ENCODE data around the gene ARHGEF4.

Gene ARHGEF4

DNA sequence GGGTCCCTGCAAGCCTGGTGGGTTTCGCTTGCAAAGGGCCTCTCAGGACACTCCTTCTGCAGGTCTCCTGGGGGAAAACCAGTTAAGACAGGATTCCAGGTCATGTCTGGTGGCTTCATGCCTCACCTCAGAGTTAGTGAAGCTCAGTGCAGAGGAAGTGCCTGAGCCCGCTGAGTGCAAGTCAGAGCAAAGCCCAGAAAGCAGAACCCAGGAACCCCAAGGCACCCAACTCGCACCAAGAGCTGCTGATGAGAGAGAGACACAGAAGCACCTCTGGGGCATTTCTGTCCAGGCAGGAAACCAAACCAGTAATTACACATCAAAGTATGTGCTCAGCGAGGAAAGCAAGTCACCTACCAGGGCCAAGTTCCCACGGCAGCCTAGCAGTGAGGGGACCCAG lies 78.4 kb downstream of the ARHGEF4 start:
- TF ChIP-seq, protein P1, sequence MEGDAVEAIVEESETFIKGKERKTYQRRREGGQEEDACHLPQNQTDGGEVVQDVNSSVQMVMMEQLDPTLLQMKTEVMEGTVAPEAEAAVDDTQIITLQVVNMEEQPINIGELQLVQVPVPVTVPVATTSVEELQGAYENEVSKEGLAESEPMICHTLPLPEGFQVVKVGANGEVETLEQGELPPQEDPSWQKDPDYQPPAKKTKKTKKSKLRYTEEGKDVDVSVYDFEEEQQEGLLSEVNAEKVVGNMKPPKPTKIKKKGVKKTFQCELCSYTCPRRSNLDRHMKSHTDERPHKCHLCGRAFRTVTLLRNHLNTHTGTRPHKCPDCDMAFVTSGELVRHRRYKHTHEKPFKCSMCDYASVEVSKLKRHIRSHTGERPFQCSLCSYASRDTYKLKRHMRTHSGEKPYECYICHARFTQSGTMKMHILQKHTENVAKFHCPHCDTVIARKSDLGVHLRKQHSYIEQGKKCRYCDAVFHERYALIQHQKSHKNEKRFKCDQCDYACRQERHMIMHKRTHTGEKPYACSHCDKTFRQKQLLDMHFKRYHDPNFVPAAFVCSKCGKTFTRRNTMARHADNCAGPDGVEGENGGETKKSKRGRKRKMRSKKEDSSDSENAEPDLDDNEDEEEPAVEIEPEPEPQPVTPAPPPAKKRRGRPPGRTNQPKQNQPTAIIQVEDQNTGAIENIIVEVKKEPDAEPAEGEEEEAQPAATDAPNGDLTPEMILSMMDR (IDR thresholded peaks at IDR 0.05): no peak
- no peaks in the 10 kb centered on the region for H3K9me3 ChIP-seq
- no peak overlapping the region for H3K27ac ChIP-seq
- DNase-seq: no peak
- no peaks in the 10 kb centered on the region for H3K36me3 ChIP-seq
- H3K4me1 ChIP-seq: no peaks in the 10 kb centered on the region
- peaks cover 0 to 47% of the 10 kb centered on the region in 2 donors for H3K27me3 ChIP-seq
- H3K4me3 ChIP-seq: no peak overlapping the region
- intact Hi-C loops (cut with DNase I; ENCODE audit: low total_unique reads): loop anchor here (5.0 kb wide), 1 partner anchor 118 kb away; no protein-coding TSS in a partner anchor

DNA sequence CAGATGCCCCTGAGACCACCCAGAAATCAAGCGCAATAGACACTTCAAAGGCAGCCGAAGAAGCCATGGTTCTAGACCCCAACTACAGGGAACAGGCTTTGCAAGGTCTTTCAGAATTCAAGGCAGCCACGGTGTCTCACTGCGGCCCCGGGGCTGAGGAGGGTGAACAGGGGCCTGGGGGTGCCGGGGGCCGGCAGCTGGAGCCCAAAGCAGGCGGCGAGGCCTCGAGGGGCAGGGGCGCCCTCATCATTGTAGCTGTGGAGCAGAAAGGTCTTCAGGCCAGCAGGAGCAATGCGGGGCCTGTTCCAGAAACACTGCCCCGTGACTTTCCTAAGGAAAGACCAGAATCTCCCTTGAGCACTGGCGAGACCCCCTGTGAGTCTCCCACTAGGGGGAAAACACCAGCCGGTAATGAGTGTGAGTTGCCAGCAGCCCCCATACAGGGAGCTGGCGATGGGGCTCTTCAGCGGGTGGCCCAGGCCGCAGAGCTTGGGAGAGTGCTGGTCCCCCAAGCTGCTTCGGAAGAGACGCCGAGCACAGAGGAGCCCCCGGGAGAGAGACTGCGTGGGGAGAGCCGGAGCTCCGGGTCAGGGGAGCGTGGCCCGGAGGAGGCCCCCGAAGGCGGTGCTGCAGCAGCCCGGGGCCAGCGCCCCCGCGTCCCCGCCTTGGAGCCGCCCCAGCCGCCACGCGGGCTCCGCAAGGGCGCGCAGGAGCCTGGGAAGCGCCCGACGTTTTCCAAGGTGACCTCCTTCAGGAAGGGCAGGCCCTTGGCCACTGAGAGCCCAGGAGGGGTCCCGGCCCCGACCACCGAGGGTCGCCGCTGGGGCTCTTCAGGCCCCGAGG lies 79.1 kb downstream of the ARHGEF4 start:
- Histone ChIP-seq H3K4me1 (no peaks in the 10 kb centered on the region), H3K27me3 (peaks cover 0 to 47% of the 10 kb centered on the region in 2 donors), H3K9me3 (no peaks in the 10 kb centered on the region), H3K4me3 (no peak overlapping the region), H3K36me3 (no peaks in the 10 kb centered on the region), H3K27ac (no peak overlapping the region)
- DNase-seq: no peak
- TF ChIP-seq, protein P1 (IDR thresholded peaks at IDR 0.05): no peak
- intact Hi-C loops (cut with DNase I; ENCODE audit: low total_unique reads): loop anchor here (5.0 kb wide), 1 partner anchor 119 kb away; no protein-coding TSS in a partner anchor

- no peak for DNase-seq
- no peaks in the 10 kb centered on the region for H3K9me3 ChIP-seq
- no peak overlapping the region for H3K4me3 ChIP-seq
- intact Hi-C loops (cut with DNase I; ENCODE audit: low total_unique reads): loop anchor here (5.0 kb wide), 1 partner anchor 119 kb away; no protein-coding TSS in a partner anchor
- no peak overlapping the region for H3K27ac ChIP-seq
- H3K36me3 ChIP-seq: no peaks in the 10 kb centered on the region
- H3K27me3 ChIP-seq: peaks cover 0 to 47% of the 10 kb centered on the region in 2 donors
- TF ChIP-seq, protein P1 (IDR thresholded peaks at IDR 0.05): no peak
- no peaks in the 10 kb centered on the region for H3K4me1 ChIP-seq
These were observed 79.7 kb downstream of the ARHGEF4 start for GRCh38 chr2:130916438-130916705.

GRCh38 chr2:130917006-130917688 lies 80.4 kb downstream of the ARHGEF4 start:
- H3K27ac ChIP-seq: no peak overlapping the region
- TF ChIP-seq, protein P1 (IDR thresholded peaks at IDR 0.05): no peak
- no peaks in the 10 kb centered on the region for H3K36me3 ChIP-seq
- no peaks in the 10 kb centered on the region for H3K4me1 ChIP-seq
- no peaks in the 10 kb centered on the region for H3K9me3 ChIP-seq
- DNase-seq: no peak
- no peak overlapping the region for H3K4me3 ChIP-seq
- H3K27me3 ChIP-seq: peaks cover 0 to 45% of the 10 kb centered on the region in 2 donors
- intact Hi-C loops (cut with DNase I; ENCODE audit: low total_unique reads): loop anchor here (5.0 kb wide), 1 partner anchor 120 kb away; no protein-coding TSS in a partner anchor

GRCh38 chr2:130918393-130918792 lies 81.7 kb downstream of the ARHGEF4 start:
- Histone ChIP-seq H3K9me3 (no peaks in the 10 kb centered on the region), H3K36me3 (no peaks in the 10 kb centered on the region), H3K27ac (no peak overlapping the region), H3K27me3 (peaks cover 0 to 41% of the 10 kb centered on the region in 2 donors), H3K4me1 (no peaks in the 10 kb centered on the region), H3K4me3 (no peak overlapping the region)
- TF ChIP-seq, protein P1 (IDR thresholded peaks at IDR 0.05): no peak
- intact Hi-C loops (cut with DNase I; ENCODE audit: low total_unique reads): loop anchor here (5.0 kb wide), 1 partner anchor 121 kb away; no protein-coding TSS in a partner anchor
- DNase-seq: no peak
